ENCODE results near the gene OGA.

OGA gene

DNA sequence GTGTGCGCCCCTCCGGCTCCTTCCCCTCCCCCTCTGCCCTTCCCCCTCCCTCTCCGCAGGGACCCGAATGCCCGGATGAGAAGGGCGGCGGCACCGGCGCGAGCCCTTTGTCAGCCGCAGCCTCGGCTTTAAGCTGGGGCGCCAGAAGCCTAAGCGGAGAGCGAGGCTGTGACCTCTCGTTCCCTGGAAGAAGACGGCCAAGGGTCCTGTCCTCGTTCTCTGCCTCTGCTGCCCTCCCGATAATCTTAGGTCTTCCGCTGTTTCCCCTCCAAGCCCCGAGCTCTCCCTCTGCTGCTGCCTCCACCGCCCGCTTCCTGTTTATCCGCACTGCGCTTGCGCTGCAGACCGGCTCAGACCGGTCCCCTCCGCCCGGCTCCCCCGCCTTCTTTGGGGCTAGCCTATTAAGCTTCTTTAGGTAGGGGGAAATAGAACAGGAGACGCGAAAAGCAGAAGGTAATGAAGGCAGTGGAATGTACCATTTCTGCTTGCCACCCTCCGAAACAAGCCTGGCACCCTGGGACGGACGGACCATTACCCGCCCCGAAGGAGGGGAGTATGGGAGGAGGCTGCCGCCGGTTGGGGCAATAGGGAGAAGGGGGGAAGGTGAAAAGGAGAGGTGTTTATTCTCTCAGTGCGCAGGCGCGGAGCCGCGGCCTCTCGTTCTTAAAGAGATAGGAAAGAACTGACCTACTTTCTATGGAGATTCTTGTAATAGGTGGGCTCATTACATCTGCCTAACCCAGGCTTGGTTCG, at the start of gene OGA:
Gene OGA, minus strand, starts transcription at position 326 of the 753 bp plus-strand sequence. CDS start 422 bp downstream, outside the sequence.
- peak; percentile 88 for FAIRE-seq

DNA sequence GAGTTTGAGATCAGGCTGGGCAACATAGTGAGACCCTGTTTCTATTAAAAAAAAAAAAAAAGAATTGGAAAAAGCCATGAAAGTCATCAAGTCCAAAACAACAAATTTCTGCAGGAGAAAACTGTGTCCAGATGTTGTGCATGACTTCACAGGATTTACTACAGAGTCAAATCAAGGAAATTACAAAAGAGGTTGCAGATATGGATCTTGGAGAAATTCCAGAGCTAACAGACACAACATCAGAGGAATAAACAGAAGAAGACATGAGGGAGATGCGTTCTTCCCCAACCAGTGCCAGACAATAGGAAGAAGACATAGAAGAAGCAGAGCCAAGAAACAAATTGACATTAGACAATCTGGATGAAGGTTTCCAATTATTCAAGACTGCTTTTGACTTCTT, 49.7 kb upstream of the OGA start:
- FAIRE-seq = no peak

DNA sequence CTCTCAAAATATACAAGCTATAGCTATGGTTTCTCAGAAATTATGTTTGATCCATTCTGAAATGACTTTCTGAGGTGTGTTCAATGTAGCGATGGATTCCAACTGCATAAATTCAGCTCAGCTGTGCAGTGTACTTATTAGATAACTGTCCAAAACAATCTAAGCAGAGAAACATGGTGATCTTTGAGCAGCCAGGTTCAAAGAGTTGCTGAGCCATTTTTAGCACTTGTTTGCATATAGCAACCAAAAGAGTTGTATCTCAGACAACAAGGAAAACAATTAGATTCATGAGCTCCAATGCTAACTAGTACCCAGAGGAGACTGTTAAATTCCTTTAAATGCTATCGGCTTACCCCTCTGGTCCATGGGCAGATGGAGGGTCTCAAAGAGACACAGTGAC, 41.3 kb upstream of the OGA start:
- no peak for FAIRE-seq

DNA sequence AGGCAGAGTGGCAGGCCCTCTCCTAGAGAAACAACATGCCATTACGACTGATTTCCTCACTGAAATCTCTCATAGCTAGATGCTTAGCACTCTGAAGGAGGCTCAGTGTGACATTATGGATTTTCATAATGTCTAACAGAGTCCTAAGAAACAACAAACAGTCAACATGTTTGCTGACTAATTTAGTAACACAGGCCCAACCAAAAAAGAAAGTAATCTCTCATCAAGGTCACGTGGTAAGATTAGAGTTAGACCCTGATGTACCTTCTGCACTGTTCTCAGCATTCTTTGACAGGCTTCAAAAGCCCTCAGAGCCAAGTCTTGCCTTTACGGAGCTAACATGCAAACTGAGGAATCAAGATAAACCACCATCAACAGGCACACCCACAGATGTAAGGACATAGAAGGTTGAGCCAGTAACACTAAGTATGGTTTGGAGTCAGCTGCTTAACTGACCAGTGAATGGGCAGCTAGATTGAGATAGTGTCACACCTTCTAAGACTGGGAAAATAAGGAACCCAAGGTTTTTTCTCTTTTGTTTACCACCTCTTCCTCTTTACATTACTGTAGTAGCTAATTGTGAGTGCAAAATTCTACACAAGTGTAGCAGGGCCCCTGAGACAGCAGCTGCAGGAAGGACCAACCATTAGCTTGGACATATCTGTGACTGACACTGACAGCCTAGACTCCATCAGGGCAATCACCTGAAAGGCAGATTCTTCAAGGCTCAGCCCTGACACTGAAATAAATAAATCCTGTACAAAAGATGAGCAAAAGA, 40.7 kb upstream of the OGA start:
- FAIRE-seq = no peak

DNA sequence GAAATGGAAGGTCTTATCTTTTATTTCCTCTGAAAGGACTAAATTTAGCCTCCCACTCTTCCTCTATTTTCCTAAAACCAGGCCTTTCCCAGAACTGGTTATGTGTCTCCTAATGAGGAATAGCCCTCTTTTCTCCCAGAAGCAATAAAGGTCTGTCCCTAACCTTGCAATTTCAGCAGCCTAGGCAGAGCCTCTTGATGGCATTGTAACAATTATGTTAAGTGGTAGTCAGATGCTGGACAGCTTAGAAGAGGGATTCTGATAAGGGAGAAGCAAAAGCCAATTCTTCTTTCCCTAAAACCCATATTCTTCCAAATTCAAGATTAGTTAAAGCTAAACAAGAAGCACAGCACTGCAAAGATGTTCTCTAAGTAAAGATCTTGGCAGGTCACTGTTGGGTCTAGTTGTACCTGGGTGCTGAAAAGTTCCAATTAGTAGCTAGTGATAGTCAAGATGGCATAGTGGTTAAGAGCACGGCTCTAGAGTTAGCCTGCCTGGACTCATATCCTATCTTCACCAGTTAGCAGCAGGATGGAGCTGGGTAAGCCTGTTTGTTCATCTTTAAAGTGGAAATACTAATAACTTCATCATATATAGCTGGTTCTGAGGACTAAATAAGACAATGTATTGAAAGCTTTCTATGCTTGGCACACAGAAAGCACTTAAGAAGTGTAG, 39.7 kb upstream of the OGA start:
- FAIRE-seq = no peak

DNA sequence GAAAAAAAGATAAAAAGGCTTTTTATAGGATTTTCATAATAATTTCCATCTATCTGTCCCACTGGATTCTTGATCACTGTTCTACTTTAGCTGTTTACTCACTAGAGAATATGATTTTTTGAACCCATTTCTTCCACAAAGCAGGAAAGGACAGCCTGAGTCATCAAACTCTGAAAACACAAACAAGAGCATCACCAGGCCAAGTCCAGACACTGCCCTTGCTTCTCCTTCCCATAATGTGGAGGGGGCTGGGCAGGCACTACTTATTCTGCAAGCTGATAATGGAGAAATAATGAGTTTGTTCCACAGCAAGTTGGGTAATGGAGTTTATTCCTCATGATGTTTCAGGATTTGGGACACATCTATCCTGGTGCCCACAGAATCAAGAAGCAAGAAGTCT, 38.4 kb upstream of the OGA start:
- no peak for FAIRE-seq

DNA sequence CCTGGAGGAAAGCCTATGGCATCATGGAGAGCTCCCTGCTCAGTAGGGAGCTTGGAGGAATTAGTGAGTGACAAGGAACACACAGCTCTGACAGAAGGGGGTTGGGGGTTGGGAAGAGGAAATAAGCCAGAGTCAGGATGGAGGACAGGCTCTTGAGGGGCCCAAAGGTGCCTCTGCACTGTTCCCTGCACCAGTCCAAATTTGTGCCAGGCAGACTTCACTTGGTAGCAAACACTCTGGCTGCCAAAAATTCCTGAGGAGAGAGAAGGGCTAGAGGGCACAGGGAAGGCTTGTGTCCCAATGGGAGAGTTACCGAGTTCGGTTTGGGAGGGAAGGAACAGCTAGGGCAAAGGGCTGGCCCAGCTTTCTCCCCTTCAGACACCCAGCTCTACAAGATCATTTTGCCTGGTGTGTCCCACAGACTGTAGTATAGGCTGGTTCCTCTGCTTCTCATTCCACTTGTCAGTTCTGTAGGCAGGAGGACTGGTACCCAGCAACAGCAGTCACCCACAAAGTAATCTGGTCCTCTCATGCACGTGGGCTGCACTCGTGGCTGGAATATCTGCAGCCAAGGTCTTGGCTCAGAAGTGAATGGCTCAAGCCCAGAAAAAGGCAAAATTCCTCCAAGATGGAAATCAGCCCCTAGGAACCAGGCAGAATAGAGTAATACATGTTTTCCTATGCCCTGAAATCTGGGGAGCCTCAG, 33.3 kb upstream of the OGA start:
- FAIRE-seq = no peak

DNA sequence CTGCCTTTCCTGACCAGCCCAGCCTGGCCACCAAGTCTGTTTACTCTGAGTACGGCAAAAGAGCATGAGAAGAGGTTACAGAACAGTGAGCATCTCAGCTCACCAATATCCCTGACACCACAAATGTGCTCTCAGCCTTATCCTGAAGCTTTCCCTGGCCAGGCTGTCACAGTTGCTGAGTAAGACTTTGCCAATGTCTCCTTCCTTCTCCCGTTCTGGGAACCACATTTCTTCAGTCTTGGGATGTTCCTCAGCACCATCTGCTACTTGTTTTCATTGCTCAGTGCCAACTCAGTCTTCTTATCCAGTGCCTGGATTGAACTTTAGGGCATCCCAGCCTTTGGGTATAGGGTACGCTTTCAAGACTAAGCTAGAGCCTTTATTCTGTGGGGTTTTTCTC, 32.5 kb upstream of the OGA start:
- FAIRE-seq = no peak

DNA sequence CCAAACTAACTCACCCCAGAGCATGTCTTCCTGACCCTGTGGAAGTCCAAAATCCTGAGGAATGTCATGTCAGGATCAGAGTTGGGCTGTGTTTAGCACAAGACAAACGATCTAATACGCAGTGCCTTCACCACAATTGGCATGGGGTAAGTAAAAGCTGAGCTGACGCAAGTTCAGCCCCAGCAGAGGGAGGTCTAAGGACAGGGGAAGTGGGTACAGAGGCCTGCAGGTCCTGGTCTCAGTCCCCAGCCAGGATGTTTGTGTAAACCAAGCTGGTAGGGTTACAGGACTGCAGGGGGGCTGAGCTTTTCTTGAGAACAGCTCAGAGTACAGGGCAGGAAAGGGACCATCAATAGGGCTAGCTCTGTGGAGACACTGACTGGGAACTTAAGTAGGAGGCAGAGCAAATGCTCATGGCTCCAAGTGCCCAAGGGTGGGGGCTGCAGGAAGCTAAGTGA, 30.7 kb upstream of the OGA start:
- FAIRE-seq = no peak

DNA sequence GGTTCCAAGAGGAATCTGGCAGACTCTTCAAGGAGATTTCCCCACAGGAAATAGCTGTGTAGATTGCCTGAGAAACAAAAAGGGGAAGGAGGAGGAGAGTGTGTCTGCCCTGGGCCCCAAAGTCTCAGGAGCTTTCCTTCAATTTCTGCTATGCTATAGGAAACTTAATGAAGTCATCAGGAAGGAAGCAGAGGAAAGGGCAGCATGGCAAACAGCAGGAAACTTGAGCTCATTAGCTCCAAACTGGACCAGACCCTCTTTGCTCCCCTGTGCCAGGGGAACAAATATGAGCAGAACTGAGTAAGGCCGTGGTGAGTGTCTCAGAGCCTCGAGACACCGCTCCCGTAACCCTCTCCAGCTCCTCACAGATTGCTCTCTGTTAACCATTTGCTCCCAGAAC, 30.2 kb upstream of the OGA start:
- no peak for FAIRE-seq

DNA sequence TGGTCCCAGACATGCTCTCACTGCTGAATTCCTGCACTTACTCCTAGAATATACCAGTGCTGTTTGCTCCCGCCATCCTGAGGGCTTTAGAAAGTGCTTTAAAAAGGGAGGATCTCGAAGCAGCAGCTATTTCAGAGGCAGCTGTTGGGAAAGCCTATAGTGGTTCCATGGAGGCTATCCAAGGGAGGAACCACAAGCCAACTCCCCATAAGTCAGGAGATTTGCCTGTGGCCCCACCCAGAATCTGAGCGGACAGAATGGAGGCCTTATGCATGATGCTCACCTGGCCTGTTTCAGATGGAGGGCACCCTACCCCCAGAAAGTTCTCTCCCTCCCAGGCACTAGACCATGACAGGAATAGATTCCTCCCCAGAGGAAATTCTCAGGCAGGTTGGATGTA, 27.6 kb upstream of the OGA start:
- FAIRE-seq = no peak

DNA sequence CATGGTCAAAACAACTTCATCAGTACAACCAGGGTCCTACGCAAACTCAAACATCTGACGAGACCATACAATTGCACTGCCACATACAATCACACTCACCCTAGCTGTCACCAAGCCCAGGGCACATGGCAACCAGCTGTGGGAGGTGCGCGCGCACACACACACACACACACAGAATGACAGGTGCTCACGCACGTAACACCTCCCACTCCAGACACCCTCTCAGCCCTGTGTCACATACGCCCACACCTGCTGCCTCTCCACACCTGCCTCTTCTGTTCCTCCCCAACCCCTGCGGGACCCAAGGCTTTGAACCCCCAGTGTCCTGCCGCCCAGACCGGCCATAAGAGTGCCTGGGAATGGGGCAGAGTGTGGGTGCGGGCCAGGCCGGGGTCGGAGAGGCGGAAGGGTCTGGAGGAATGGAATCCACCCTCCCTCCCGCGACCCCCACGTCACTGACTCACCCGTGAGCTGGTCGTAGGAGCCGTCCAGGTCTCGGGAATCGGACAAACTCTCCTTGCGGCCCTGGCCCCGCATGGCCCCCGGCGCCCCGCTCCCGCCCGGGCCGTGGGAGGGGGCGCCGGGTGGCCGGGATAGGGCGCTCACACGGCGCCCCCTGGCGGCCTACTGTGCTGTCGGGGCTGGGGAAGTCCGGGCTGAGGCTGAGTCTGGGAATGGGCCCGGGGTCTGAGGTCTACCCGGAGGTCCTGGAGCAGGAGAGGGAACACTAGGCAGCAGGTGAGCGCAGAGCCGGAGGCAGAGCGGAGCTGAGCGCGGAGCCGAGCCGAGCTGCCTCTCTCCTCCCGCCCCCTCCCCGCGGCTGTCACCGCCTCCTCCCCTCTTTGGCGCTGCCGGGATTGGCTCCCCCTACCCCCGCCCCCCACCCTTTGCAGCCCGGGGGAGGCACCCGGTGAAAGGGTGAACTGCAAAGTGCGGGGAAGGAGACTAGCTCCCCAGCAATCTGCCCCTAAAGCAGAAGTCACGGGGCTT, 25.1 kb upstream of the OGA start, which contains the start of gene KCNIP2:
Gene KCNIP2, minus strand, starts transcription at position 769 of the 990 bp plus-strand sequence. Its CDS starts 232 bp downstream, at position 537.
- no peak for FAIRE-seq

DNA sequence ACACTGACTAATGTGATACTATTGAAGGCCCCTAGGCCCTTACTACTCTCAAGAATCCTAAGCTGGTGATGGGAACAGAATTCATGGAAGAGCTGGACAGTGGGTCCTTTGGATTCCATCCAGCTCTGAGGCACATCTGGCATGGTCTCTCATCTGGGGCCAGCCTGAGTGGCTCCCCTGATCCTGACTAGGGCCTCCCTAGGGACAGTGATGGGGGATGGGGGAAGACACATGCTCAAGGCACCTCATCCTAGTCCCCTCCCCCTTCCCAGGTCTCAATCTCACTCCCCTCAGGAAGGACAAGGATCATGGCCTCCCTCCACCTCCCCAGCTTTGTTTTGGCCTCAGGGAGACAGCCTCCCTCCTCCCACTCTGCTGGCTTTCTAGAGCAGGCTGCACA, 23.6 kb upstream of the OGA start:
- no peak for FAIRE-seq

DNA sequence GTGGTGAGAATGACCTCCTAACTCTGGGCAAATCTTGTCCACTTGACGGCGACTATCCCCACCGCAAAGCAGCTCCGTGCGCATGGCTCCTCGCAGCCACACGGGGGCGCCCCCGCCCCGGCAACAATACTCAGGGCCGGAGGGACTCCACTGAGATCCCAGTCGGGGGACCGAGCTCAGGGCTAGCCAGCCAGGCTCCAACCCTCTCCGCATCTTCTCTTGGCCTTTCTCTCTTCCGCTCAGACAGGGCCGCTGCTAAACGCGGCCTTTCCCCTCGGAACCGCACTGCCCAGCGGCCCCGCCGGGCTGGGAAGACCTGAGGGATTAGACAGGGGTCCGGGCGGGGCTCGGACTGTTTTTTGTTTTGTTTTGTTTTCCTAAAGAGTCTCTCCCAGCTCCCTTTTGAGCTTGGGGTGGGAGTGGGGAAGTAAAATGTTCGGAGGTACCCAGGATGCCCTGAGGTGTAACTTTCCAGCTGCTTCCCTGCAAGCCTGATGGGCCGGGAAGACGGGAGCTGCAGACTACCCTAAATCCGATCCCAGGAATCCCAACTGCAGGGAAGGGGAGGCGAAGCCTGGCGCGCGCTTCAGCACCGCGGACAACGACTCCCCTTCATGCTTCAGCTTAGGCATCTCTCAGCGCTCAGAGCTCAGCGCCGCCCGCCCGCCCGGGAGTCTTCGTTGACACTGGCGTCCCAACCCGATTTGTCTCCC, 22.7 kb upstream of the OGA start:
- FAIRE-seq = no peak

DNA sequence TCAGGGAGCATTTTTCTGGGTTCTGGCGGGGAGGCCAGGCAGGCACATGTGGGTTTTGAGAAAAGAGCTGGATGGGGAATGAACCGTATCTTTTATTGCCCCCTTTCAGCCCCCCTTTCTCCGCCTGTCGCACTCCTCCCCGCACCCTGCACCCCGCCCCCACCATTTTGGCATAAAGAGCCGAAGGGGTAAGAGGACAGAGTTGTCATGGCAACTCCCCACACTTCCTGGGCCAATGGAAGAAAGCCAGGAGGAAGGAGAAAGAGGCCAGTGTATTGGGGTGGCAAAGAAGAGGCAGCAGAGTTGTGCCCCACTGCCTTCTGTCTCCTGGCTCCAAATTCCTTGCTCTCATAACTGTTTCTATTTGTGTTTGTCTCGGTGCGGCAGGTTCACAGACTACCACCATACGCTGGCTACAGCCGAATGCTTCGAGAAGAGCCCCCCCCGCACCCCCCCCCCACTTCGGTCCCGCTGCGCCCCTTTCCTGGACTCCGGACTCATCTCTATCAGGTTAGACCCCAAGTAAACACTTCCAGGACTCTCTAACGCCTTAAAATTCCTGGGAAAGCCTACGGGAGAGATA, 21.9 kb upstream of the OGA start:
- FAIRE-seq = no peak

DNA sequence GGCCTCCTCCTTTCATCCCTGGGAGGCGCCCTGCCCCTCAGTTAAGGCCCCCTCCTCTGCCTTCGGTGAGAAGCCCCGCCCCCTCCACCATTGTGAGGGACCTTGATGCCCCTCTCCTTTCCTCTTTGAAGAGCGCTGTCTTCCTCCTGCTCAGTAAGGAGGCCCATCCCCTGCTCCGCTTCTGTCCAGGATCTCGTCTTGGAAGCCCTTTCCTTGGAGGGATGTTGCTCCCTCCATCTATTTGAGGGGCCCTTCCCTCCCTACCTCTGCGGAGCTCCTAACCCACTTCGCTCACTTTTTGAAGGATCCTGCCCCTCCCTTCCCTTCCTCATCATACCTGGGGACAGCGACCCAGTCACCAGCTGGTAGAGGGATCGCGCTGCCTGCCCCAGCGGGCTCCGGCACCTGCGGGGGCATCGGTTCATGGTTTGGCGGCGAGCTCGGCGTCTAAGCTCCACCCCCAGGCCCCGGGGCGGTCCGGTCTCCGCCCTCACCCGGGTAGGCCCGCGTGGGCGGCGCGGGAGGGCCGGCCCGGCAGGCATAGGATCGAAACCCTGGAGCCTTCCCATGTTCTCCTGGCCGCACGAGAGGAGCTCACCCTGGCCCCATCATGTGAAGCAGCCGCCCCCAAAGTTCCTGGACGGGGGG, 21.3 kb upstream of the OGA start:
- FAIRE-seq = no peak

DNA sequence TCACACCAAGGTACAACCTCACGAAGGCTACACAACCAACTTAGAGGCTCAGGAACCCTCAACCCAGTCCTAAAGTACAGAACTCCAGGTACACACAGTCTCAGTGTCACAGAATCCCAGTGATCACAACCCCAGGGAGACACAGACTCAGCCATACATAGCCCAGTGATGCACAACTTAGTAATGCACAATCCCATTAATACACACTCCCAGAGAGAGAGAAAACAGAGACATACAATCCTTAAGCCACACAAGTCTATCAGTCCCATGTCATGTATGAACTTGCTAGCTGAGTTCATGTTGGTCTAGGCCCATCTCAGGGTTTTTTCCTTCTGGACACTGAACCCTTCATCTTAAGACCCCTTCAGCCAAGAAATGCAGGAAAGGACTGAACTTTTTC, 20.8 kb upstream of the OGA start:
- FAIRE-seq = no peak

DNA sequence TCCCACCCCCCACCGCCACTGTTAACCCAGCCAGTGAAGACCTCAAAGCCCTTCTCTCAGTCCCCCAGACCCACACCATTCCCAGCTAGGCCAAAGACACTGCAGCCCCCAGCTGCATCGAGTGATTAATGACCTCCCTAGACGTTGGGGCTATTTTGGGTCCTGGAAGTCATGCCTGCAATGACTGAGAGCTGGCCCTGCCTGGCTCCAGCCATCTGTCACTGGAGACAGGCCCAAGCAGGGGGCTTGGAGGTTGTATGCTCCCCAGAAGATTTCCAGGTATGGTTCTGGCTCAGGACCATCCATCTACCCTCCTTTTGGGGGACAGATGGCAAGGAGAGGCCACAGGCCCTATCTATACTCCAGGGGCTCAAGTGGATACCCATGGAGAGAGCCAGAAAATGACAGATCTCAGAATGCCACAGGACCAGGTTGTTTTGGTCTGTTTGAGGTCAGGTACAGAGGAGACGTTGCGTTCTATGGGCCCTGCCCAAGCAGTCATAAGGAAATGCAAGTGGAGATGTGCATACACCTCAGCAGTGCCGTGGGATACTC, 20.2 kb upstream of the OGA start:
- FAIRE-seq = no peak

DNA sequence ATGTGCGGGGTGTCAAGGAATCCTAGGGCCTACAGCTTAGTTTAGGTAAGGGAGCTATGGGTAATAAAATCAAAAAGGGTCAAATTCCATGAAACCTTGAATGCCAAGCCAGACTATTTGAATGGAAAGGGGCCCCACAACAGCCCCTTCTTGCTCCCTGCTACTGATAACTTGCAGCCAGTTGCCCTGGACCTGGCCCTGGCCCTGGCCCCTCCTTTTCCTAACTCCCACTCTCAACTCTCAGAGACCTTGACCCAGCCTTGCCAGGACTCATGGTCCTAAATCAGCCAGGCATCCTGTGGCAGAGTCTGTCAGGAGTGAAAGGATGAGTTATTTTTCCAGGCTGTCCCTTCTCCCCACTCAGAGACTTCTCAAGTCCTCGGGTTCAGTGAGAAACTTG, 19.5 kb upstream of the OGA start:
- no peak for FAIRE-seq

DNA sequence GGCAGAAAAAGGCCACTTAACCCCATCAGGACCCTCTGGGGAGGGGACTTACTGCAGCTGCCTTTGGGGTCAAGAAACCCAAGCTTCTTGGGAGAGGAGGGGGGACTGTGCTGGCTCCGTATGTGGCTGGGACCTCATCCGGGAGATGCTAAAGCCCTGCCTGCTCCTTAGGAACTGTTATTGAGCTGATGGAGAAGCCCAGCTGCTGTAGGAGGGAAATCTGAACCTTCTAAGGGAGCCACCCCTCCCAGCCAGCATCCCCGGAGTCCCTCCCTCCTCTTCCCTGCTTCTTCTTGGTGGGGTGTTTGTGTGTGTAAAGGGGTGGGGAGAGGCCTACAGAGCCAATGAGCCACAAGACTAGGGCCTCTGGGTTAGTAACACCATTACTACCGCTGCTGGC, 17.1 kb upstream of the OGA start:
- FAIRE-seq = no peak
